ENCODE measurements around the gene DCUN1D1. TPM values are rescaled to one million over a fixed set of nuclear protein-coding genes. Genes with fewer than 3 reads are reported as not detected.

DCUN1D1 gene
- total RNA-seq, 1 experiment from 2014 or later, result 71.7 TPM

DNA sequence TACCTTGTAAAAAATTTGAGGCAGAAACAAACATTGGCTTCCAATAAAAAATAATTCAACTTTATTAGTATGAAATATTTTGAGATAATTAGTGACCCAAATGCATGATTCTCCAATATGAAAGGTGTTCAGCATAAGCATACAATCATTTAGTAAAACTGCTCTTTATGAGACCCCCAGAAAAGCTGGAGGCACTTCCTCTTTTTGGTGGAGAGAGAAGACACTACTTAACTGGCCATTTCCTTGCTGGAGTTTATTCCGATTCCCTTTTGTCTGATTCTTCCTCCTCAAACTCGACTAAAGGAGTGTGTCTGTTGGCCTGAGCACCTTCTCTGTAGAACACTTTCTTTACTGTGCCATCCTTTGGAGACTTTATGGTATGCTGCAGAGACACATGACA, 34.8 kb upstream of the DCUN1D1 start:
- no peak overlapping the region for H4K91ac ChIP-seq (ENCODE audit: insufficient read length, low read depth, low read length)
- no peak overlapping the region for H3K4ac ChIP-seq (ENCODE audit: low read depth, low read length)
- no CpG with 5 or more reads among the region's 2 CpGs for WGBS (ENCODE audit: extremely low coverage, insufficient read length, low lambda C conversion rate)
- no peak overlapping the region for H3K9ac ChIP-seq (ENCODE audit: extremely low read depth, insufficient read length, low read length)
- no peak overlapping the region for H4K8ac ChIP-seq (replicated peaks; ENCODE audit: insufficient read length, low read depth, low read length)
- H4K5ac ChIP-seq (ENCODE audit: insufficient read length, low read depth, low read length), result no peak overlapping the region
- no peaks in the 10 kb centered on the region for H3K27me3 ChIP-seq (ENCODE audit: insufficient read depth, low read length)
- Mint-ChIP-seq H3K9me3 (no peaks in the 10 kb centered on the region), H3K27ac (no peak overlapping the region; a peak in 1 of 7 replicates), H3K4me3 (no peak overlapping the region), H3K36me3 (ENCODE audit: insufficient read depth in 1 of 3, low read depth in 3 of 3) (peaks cover 0 to 37% (median 12%) of the 10 kb centered on the region in 3 experiments; a peak in 5 of 7 replicates), H3K27me3 (ENCODE audit: low read depth) (no peaks in the 10 kb centered on the region), H3K4me1 (peaks cover 8% of the 10 kb centered on the region in 2 experiments)
- H3K79me2 ChIP-seq (ENCODE audit: insufficient read depth, low read length), result no peaks in the 10 kb centered on the region
- H2BK5ac ChIP-seq (ENCODE audit: insufficient read length, low read length), result no peak overlapping the region
- no peak overlapping the region for H3K18ac ChIP-seq (ENCODE audit: insufficient read length, low read depth, low read length)
- H2BK120ac ChIP-seq (ENCODE audit: low read depth, low read length, poor library complexity, severe bottlenecking), result no peak overlapping the region
- H2BK12ac ChIP-seq (ENCODE audit: insufficient read length, low read depth, low read length), result no peak overlapping the region
- DNase-seq, result no peak
- no peak overlapping the region for H2AK5ac ChIP-seq (ENCODE audit: insufficient read length, low read length)
- no peak overlapping the region for H3K14ac ChIP-seq (ENCODE audit: insufficient read depth, low read length)
- no peaks in the 10 kb centered on the region for H3K23me2 ChIP-seq (ENCODE audit: insufficient read length, low read depth, low read length, poor library complexity, severe bottlenecking)
- no peak overlapping the region for H3K4me2 ChIP-seq (ENCODE audit: insufficient read depth, insufficient read length, low read length)
- no peak overlapping the region for H3K56ac ChIP-seq (ENCODE audit: insufficient read length, low read depth, low read length)
- no peak overlapping the region for H2BK15ac ChIP-seq (ENCODE audit: low read depth, low read length)
- H3K9me3 ChIP-seq (ENCODE audit: control insufficient read depth, low read depth, low read length), result no peaks in the 10 kb centered on the region
- no peak overlapping the region for H3K23ac ChIP-seq (ENCODE audit: insufficient read length, low read depth, low read length)
- H3K27ac ChIP-seq (ENCODE audit: insufficient read length, low read depth, low read length), result no peak overlapping the region
- no peak overlapping the region for H2BK20ac ChIP-seq (ENCODE audit: low read depth, low read length, poor library complexity, severe bottlenecking)
- no peaks in the 10 kb centered on the region for H3K79me1 ChIP-seq (ENCODE audit: insufficient read depth, low read depth, low read length, poor library complexity, severe bottlenecking)
- TF ChIP-seq, protein P1, sequence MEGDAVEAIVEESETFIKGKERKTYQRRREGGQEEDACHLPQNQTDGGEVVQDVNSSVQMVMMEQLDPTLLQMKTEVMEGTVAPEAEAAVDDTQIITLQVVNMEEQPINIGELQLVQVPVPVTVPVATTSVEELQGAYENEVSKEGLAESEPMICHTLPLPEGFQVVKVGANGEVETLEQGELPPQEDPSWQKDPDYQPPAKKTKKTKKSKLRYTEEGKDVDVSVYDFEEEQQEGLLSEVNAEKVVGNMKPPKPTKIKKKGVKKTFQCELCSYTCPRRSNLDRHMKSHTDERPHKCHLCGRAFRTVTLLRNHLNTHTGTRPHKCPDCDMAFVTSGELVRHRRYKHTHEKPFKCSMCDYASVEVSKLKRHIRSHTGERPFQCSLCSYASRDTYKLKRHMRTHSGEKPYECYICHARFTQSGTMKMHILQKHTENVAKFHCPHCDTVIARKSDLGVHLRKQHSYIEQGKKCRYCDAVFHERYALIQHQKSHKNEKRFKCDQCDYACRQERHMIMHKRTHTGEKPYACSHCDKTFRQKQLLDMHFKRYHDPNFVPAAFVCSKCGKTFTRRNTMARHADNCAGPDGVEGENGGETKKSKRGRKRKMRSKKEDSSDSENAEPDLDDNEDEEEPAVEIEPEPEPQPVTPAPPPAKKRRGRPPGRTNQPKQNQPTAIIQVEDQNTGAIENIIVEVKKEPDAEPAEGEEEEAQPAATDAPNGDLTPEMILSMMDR (conservative IDR thresholded peaks at IDR 0.05), result no peak
- no peaks in the 10 kb centered on the region for H4K20me1 ChIP-seq (ENCODE audit: control insufficient read depth, insufficient read depth, insufficient read length)
- peaks cover 3% of the 10 kb centered on the region; the same call in 1 of the 2 replicates for H3K4me1 ChIP-seq (ENCODE audit: insufficient read depth, low read length)
- H2AFZ ChIP-seq (ENCODE audit: low read length), result no peak overlapping the region
- H3T11ph ChIP-seq (ENCODE audit: low read length), result no peak overlapping the region
